GM12878 (cell line): ENCODE results near the gene RAB25. TPM values are rescaled to one million over a fixed set of nuclear protein-coding genes. Genes with fewer than 3 reads are reported as not detected.

ENCODE experiments used
- ATAC-seq: fragments of 200-7000 bp; cut with Tn5 transposase; 3 replicates; pipeline ENCODE4 v1.9.1; 2020; ENCODE audit warnings: mild to moderate bottlenecking, moderate library complexity
- BruUV-seq: library from RNA; stranded (reverse); fragments of 400-500 nt; replicated peaks from 2 replicates; lab custom pipeline; 2021; lab: Mats Ljungman, UMichigan
- CTCF ChIA-PET: fragments of 300-600 bp; sonication (Branson Sonifier 250); formaldehyde crosslinking; extraction: SDS; loops from one replicate; lab custom pipeline; 2021; ENCODE audit warnings: inconsistent platforms; lab: Yijun Ruan, JAX
- POLR2A ChIA-PET: fragments of 350-600 bp; formaldehyde crosslinking; extraction: SDS; loops from one replicate; lab custom pipeline; 2021; ENCODE audit warnings: inconsistent platforms; lab: Charles Lee
- RAD21 ChIA-PET: fragments of 300-600 bp; sonication (Branson Sonifier 250); formaldehyde crosslinking; loops from one replicate; lab custom pipeline; 2023; ENCODE audit warnings: antibody characterized with exemption; ENCODE audit not compliant: unreplicated experiment; lab: Charles Lee
- SMC1A ChIA-PET: fragments of 300-600 bp; sonication (Branson Sonifier 250); formaldehyde crosslinking; loops from one replicate; lab custom pipeline; 2023; ENCODE audit not compliant: unreplicated experiment, uncharacterized antibody; lab: Charles Lee
- DNase-seq: peaks from one replicate; pipeline ENCODE4 v3.0.0-alpha.2; 2011; ENCODE audit warnings: low read depth, low spot score
- FAIRE-seq: peaks from 3 replicates; lab custom pipeline; 2011; peaks lifted over from hg19 to GRCh38; lab: Jason Lieb, UNC
- H2AFZ ChIP-seq: 2 replicates; pipeline ENCODE4 v1.6.0; 2011; ENCODE audit warnings: low read depth, low read length, control low read depth; ENCODE audit not compliant: control insufficient read depth
- H3K27ac ChIP-seq: 2 replicates; pipeline ENCODE4 v1.5.1; 2011; ENCODE audit warnings: control low read depth; ENCODE audit not compliant: control insufficient read depth, insufficient read depth
- H3K27me3 ChIP-seq, 2 experiments: replicated peaks in 1 of 2; 2 replicates each; pipeline versions ENCODE4 v1.6.0 to v1.6.1; 2011; ENCODE audit warnings: low read length in 1 of 2; ENCODE audit not compliant: control insufficient read depth in 2 of 2, insufficient read depth in 2 of 2
- H3K36me3 ChIP-seq, 2 experiments: 2 replicates each; pipeline ENCODE4 v1.5.1; 2011; ENCODE audit warnings: low read length in 1 of 2; ENCODE audit not compliant: control insufficient read depth in 2 of 2, insufficient read depth in 2 of 2
- H3K4me1 ChIP-seq: 2 replicates; pipeline ENCODE4 v1.6.1; 2011; ENCODE audit warnings: mild to moderate bottlenecking, low read length, moderate library complexity, mixed read lengths; ENCODE audit not compliant: control insufficient read depth, insufficient read depth
- H3K4me2 ChIP-seq: 2 replicates; pipeline ENCODE4 v1.6.0; 2011; ENCODE audit warnings: control low read depth; ENCODE audit not compliant: control insufficient read depth, insufficient read depth
- H3K4me3 ChIP-seq: fragments of 200-600 bp; sonication (generic); 2 replicates; pipeline ENCODE4 v1.5.1; 2016
- H3K79me2 ChIP-seq: 2 replicates; pipeline ENCODE4 v1.6.0; 2011; ENCODE audit warnings: low read length; ENCODE audit not compliant: control insufficient read depth, insufficient read depth
- H3K9ac ChIP-seq: 2 replicates; pipeline ENCODE4 v1.8.0; 2011; ENCODE audit warnings: low read length, control low read depth, mixed read lengths; ENCODE audit not compliant: control insufficient read depth, insufficient read depth
- H3K9me3 ChIP-seq: replicated peaks from 3 replicates; pipeline ENCODE4 v1.5.1; 2011; ENCODE audit warnings: mild to moderate bottlenecking, low read length; ENCODE audit not compliant: control insufficient read depth, insufficient read depth
- H4K20me1 ChIP-seq: 2 replicates; pipeline ENCODE4 v1.6.0; 2011; ENCODE audit not compliant: control insufficient read depth, insufficient read depth
- CBX5 ChIP-seq: sonication (generic); IDR thresholded peaks from 2 replicates; pipeline ENCODE4 v1.6.1; 2016; ENCODE audit warnings: low read depth, moderate library complexity, mild to moderate bottlenecking, inconsistent platforms
- FOS ChIP-seq: IDR thresholded peaks from 3 replicates; pipeline ENCODE4 v1.6.1; 2011; ENCODE audit warnings: borderline replicate concordance; ENCODE audit not compliant: insufficient read length; ENCODE audit errors: extremely low read depth
- GATAD2B ChIP-seq: fragments of 450-650 bp; conservative IDR thresholded peaks from 2 replicates; pipeline ENCODE4 v1.6.1; 2017; ENCODE audit warnings: low read depth, mild to moderate bottlenecking, moderate library complexity
- HDAC6 ChIP-seq: fragments of 200-600 bp; sonication (generic); IDR thresholded peaks from one replicate; pipeline ENCODE4 v1.8.0; 2017; ENCODE audit warnings: antibody characterized with exemption; ENCODE audit not compliant: unreplicated experiment
- MYC ChIP-seq: IDR thresholded peaks from 2 replicates; pipeline ENCODE4 v1.6.1; 2011; ENCODE audit warnings: mild to moderate bottlenecking, low read length, moderate library complexity, inconsistent platforms; ENCODE audit not compliant: insufficient read depth, insufficient replicate concordance, insufficient read length, severe bottlenecking
- POLR2A ChIP-seq: IDR thresholded peaks from 2 replicates; pipeline ENCODE4 v1.6.1; 2011; ENCODE audit warnings: low read depth, mild to moderate bottlenecking, low read length
- STAT3 ChIP-seq: IDR thresholded peaks from 2 replicates; pipeline ENCODE4 v1.6.1; 2011; ENCODE audit warnings: low read depth, low read length, improper control_type of control experiment
- YBX1 ChIP-seq: fragments of 450-650 bp; IDR thresholded peaks from 2 replicates; pipeline ENCODE4 v1.6.1; 2016; ENCODE audit warnings: antibody characterized with exemption
- ZNF274 ChIP-seq: IDR thresholded peaks from one replicate; pipeline ENCODE4 v1.8.0; 2011; ENCODE audit not compliant: insufficient read length, insufficient read depth
- WGBS: methylation state at CpG from one replicate; pipeline ENCODE4 v1.1.6; 2016; ENCODE audit warnings: low lambda C conversion rate; ENCODE audit not compliant: insufficient replicate concordance, insufficient coverage; ENCODE audit errors: missing lambda C conversion rate; 5-methylcytosine and 5-hydroxymethylcytosine counted together
- in situ Hi-C: fragments of 300-500 bp; cut with MboI; formaldehyde crosslinking; loops from 9 replicates; pipeline ENCODE4 v1.14.3; 2018; ENCODE audit warnings: mixed read lengths
- intact Hi-C: fragments of 100-400 bp; cut with micrococcal nuclease; formaldehyde crosslinking; loops from one replicate; pipeline ENCODE4 v1.14.2; 2022; ENCODE audit not compliant: unreplicated experiment
- polyA plus RNA-seq, 11 experiments: library from polyadenylated mRNA; depleted of rRNA in 4 of 11; unstranded in 6 of 11; stranded (reverse) in 5 of 11; fragments of >200 nt; fragmentation: Nextera tagmentation in 4 of 11; fragmentation: Illumina TruSeq in 1 of 11; extraction: Ambion mirVana in 4 of 11; extraction: Trizol in 1 of 11; gene quantifications; 1 replicate in 1 of 11; 2 replicates in 10 of 11; pipeline versions ENCODE4 v1.2.1 to v1.2.3, GENCODE V29; 2011 to 2016; ENCODE audit warnings: inconsistent platforms in 2 of 11, missing spikeins in 2 of 11, low read depth in 1 of 11
- total RNA-seq, 4 experiments: library from RNA; depleted of rRNA in 3 of 4; stranded (reverse); fragments of >200 nt in 3 of 4; fragmentation: Illumina TruSeq in 1 of 4; extraction: Trizol in 1 of 4; gene quantifications; 2 replicates each; pipeline versions ENCODE4 v1.2.1 to v1.2.3, GENCODE V29; 2013 to 2021
- TF ChIP-seq, protein P1 (sequence below): IDR thresholded peaks from 2 replicates; pipeline ENCODE4 v1.6.1; 2012; ENCODE audit warnings: low read depth, low read length, improper control_type of control experiment

RAB25 gene
- total and polyA plus RNA-seq, 10 of the 15 experiments (the other 5 are each of a cell fraction or from before 2014, with no cell fraction given): 0.16 to 0.36 (median 0.22) TPM; not detected in 7

DNA sequence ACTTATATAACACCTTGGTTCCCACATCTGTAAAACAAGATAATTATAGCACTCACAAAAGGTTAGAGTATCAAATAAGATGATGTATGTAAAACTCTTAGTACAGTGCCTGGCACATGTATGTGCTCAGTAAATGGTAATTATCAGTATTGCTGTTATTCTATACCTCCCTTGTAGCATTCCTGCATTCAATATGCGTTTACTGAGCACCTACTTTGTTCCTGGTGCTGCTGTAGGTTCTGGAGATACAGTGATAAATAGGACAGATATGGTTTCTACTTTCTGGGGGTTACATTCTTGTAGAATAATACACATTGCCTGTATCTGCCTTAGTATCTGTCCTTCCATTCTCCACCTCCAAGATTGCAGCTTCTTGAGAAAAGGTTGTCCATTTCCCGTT lies 39.0 kb upstream of the RAB25 start:
- no peak for DNase-seq
- Histone ChIP-seq H3K4me1 (peaks cover 6% of the 10 kb centered on the region), H4K20me1 (no peaks in the 10 kb centered on the region), H3K4me2 (no peak overlapping the region), H2AFZ (no peak overlapping the region; the same call in 1 of the 2 replicates), H3K79me2 (peaks cover 23% of the 10 kb centered on the region), H3K4me3 (no peak overlapping the region)
- 43% methylated on average over 2 of the region's 2 CpGs for WGBS
- ChIA-PET CTCF (interaction anchor here (0.7 to 3.4 kb wide), 3 partner anchors 9 to 90 kb away, joined by 3 to 14 read pairs (median 3); no protein-coding TSS in a partner anchor), SMC1A (interaction anchor here (0.8 to 1.2 kb wide), 4 partner anchors 8 to 84 kb away, joined by 3 to 4 read pairs (median 3); no protein-coding TSS in a partner anchor), POLR2A (no interaction called here), RAD21 (interaction anchor here (1.0 to 1.7 kb wide), 2 partner anchors 81 to 290 kb away, joined by 3 to 6 read pairs; no protein-coding TSS in a partner anchor)
- no TSS peak for BruUV-seq
- intact Hi-C loops: loop anchor here (2.0 kb wide), 1 partner anchor 33 kb away; the partner anchor contains the start of gene LAMTOR2
- TF ChIP-seq FOS: no peak
- TF ChIP-seq CBX5: no peak
- no peak for TF ChIP-seq POLR2A
- no peak for TF ChIP-seq GATAD2B
- no peak for TF ChIP-seq YBX1
- TF ChIP-seq, protein P1, sequence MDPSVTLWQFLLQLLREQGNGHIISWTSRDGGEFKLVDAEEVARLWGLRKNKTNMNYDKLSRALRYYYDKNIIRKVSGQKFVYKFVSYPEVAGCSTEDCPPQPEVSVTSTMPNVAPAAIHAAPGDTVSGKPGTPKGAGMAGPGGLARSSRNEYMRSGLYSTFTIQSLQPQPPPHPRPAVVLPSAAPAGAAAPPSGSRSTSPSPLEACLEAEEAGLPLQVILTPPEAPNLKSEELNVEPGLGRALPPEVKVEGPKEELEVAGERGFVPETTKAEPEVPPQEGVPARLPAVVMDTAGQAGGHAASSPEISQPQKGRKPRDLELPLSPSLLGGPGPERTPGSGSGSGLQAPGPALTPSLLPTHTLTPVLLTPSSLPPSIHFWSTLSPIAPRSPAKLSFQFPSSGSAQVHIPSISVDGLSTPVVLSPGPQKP: no peak
- no peak for TF ChIP-seq ZNF274
- no peak for TF ChIP-seq MYC
- no peak for TF ChIP-seq STAT3
- no peak for TF ChIP-seq HDAC6
- TF ChIP-seq, all 136 proteins: peak for 0
- Histone ChIP-seq H3K27me3 (no peaks in the 10 kb centered on the region; a peak in 1 of 4 replicates), H3K9ac (no peak overlapping the region), H3K27ac (no peak overlapping the region), H3K36me3 (peaks cover 2% of the 10 kb centered on the region in 2 experiments), H3K9me3 (no peaks in the 10 kb centered on the region)
- FAIRE-seq (no peak), ATAC-seq (no peak)
- in situ Hi-C loops: no loop called here
